Smooth muscle cell (in vitro differentiated cells): Measurements from ENCODE around the gene PGBD5. TPM values are rescaled to one million over a fixed set of nuclear protein-coding genes. Genes with fewer than 3 reads are reported as not detected.

Experiments used
- DNase-seq: peaks from one replicate; lab custom pipeline; 2025; ENCODE audit not compliant: unreplicated experiment; lab: John Stamatoyannopoulos, UW
- H2AFZ ChIP-seq: fragments of 200-600 bp; sonication (generic); 2 replicates; pipeline ENCODE4 v1.6.0; 2016; ENCODE audit warnings: antibody characterized with exemption, low read depth, mild to moderate bottlenecking
- H3F3A ChIP-seq: fragments of 200-600 bp; sonication (generic); 2 replicates; pipeline ENCODE4 v1.6.0; 2017; ENCODE audit warnings: antibody characterized with exemption, low read depth
- H3K27ac ChIP-seq: fragments of 200-600 bp; sonication (generic); 2 replicates; pipeline ENCODE4 v1.5.1; 2016; ENCODE audit warnings: low read depth, mild to moderate bottlenecking
- H3K27me3 ChIP-seq: fragments of 200-600 bp; sonication (generic); 2 replicates; pipeline ENCODE4 v1.6.1; 2016; ENCODE audit warnings: low read depth, mild to moderate bottlenecking
- H3K36me3 ChIP-seq: fragments of 200-600 bp; sonication (generic); 2 replicates; pipeline ENCODE4 v1.5.1; 2016; ENCODE audit warnings: low read depth
- H3K4me1 ChIP-seq: fragments of 200-600 bp; sonication (generic); 2 replicates; pipeline ENCODE4 v1.5.1; 2016; ENCODE audit warnings: low read depth
- H3K4me2 ChIP-seq: fragments of 200-600 bp; sonication (generic); 2 replicates; pipeline ENCODE4 v1.6.0; 2016; ENCODE audit warnings: mild to moderate bottlenecking
- H3K4me3 ChIP-seq: fragments of 200-600 bp; sonication (generic); 2 replicates; pipeline ENCODE4 v1.5.1; 2016; ENCODE audit warnings: mild to moderate bottlenecking
- H3K79me2 ChIP-seq: fragments of 200-600 bp; sonication (generic); 2 replicates; pipeline ENCODE4 v1.6.0; 2016; ENCODE audit warnings: low read depth, mild to moderate bottlenecking
- H3K9ac ChIP-seq: fragments of 200-600 bp; sonication (generic); 2 replicates; pipeline ENCODE4 v1.6.0; 2016; ENCODE audit warnings: low read depth
- H3K9me3 ChIP-seq: fragments of 200-600 bp; sonication (generic); replicated peaks from 2 replicates; pipeline ENCODE4 v1.5.1; 2016; ENCODE audit warnings: low read depth
- H4K20me1 ChIP-seq: fragments of 200-600 bp; sonication (generic); 2 replicates; pipeline ENCODE4 v1.6.0; 2016; ENCODE audit warnings: low read depth
- WGBS: methylation state at CpG from one replicate; pipeline ENCODE4 v1.1.7; 2016; ENCODE audit warnings: low lambda C conversion rate; 5-methylcytosine and 5-hydroxymethylcytosine counted together
- polyA plus RNA-seq: library from polyadenylated mRNA; unstranded; fragments of >200 nt; fragmentation: Nextera tagmentation; extraction: Ambion mirVana; gene quantifications from 2 replicates; pipeline ENCODE4 v1.2.1, GENCODE V29; 2016
- total RNA-seq: library from RNA; depleted of rRNA; stranded (reverse); fragments of >200 nt; gene quantifications from 2 replicates; pipeline ENCODE4 v1.2.3, GENCODE V29; 2014
- TF ChIP-seq, protein P1 (sequence below): fragments of 200-600 bp; sonication (generic); IDR thresholded peaks from 2 replicates; pipeline ENCODE4 v1.5.1; 2017; ENCODE audit warnings: borderline replicate concordance, mild to moderate bottlenecking, antibody characterized with exemption; ENCODE audit not compliant: insufficient read depth, poor library complexity, severe bottlenecking

Gene PGBD5
- total and polyA plus RNA-seq, 2 experiments from 2014 or later = 0.83 to 0.94 TPM

DNA sequence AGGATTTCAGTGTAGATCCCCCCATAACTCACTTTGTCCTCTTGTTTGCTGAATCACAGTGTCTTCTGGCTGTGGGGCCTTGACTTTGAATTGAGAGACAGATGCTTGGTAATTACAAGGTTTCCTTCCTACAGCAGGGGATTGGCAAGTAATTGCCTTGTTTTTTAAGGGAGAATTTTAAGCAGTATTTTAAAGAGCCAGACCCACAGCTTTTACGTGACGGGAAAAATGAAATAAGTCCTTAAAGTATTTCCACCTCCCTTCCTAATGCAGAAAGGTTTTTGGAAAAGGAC lies 41.0 kb downstream of the PGBD5 start:
- no peak overlapping the region for H3K9ac ChIP-seq
- H3K4me1 ChIP-seq = no peaks in the 10 kb centered on the region
- H3K27me3 ChIP-seq = no peaks in the 10 kb centered on the region
- no peaks in the 10 kb centered on the region for H3K36me3 ChIP-seq
- 69% methylated on average over 2 of the region's 2 CpGs for WGBS
- TF ChIP-seq, protein P1, sequence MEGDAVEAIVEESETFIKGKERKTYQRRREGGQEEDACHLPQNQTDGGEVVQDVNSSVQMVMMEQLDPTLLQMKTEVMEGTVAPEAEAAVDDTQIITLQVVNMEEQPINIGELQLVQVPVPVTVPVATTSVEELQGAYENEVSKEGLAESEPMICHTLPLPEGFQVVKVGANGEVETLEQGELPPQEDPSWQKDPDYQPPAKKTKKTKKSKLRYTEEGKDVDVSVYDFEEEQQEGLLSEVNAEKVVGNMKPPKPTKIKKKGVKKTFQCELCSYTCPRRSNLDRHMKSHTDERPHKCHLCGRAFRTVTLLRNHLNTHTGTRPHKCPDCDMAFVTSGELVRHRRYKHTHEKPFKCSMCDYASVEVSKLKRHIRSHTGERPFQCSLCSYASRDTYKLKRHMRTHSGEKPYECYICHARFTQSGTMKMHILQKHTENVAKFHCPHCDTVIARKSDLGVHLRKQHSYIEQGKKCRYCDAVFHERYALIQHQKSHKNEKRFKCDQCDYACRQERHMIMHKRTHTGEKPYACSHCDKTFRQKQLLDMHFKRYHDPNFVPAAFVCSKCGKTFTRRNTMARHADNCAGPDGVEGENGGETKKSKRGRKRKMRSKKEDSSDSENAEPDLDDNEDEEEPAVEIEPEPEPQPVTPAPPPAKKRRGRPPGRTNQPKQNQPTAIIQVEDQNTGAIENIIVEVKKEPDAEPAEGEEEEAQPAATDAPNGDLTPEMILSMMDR = no peak
- no peak for DNase-seq
- no peak overlapping the region for H2AFZ ChIP-seq
- H3K4me3 ChIP-seq = no peak overlapping the region
- no peaks in the 10 kb centered on the region for H3F3A ChIP-seq
- no peak overlapping the region for H3K4me2 ChIP-seq
- no peaks in the 10 kb centered on the region for H3K79me2 ChIP-seq
- no peaks in the 10 kb centered on the region for H4K20me1 ChIP-seq
- no peak overlapping the region for H3K27ac ChIP-seq
- H3K9me3 ChIP-seq = no peaks in the 10 kb centered on the region

DNA sequence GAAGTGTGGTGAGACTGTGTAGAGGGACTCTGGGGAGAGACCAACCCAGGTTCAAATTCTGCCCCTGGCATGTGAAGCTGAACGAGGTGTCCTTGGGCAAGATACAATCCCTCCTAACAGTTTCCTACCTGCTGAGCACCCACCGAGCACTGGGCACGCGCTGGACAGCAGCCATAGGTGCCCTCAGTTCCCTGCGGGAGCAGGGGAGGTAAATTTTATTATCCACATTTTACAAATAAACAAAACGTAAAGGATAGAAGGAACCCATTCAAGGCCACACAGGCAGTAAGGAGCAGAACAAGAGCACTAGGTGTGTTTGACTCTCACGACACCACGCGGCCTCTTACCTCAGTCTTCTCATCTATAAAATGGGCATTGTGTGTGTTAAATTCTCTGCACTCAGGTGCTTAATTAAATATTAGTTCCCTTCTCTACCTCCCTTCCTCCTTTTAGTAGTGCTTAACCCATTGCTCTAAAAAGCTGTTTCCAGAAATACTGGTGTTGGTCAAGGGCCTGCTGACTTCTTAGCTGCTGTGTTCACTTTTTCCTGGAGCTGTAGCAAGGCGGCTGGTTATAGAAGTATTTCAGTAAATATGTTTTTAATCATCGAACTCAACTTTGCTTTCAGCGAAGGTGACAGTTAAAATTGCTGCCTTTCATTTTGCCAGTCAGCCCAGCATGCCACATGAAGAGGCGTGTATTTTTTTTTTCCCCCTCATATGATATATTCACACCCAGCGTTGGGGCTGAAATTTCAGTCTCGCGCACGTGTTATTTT lies 41.6 kb downstream of the PGBD5 start:
- 90% methylated on average over 17 of the region's 17 CpGs for WGBS
- Histone ChIP-seq H3K79me2 (no peaks in the 10 kb centered on the region), H4K20me1 (no peaks in the 10 kb centered on the region), H3K36me3 (no peaks in the 10 kb centered on the region), H3K27me3 (no peaks in the 10 kb centered on the region), H3K27ac (no peak overlapping the region), H3F3A (no peaks in the 10 kb centered on the region), H3K4me3 (no peak overlapping the region), H3K9ac (no peak overlapping the region), H3K4me2 (no peak overlapping the region), H3K9me3 (no peaks in the 10 kb centered on the region), H3K4me1 (no peaks in the 10 kb centered on the region), H2AFZ (no peak overlapping the region)
- TF ChIP-seq, protein P1 = no peak
- no peak for DNase-seq

DNA sequence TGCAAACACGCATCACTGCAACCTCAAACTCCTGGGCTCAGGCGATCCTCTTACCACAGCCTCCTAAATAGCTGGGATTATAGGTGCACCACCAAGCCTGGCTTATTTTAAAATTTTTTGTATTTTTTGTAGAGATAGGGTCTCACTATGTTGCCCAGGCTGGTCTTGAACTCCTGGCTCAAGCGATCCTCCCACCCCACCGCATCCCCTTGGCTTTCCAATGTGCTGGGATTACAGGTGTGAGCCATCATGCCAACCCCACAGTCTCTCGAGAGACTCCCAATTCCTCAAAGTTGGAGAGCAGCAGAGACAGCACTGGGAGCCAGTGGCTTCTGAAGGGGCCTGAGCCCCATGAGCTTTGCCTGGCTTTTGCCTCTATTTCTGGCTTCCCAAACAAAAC lies 42.7 kb downstream of the PGBD5 start:
- no peaks in the 10 kb centered on the region for H4K20me1 ChIP-seq
- H3K27me3 ChIP-seq = no peaks in the 10 kb centered on the region
- no peak overlapping the region for H3K4me3 ChIP-seq
- no peaks in the 10 kb centered on the region for H3K4me1 ChIP-seq
- H3K9me3 ChIP-seq = no peaks in the 10 kb centered on the region
- no peak overlapping the region for H3K4me2 ChIP-seq
- no peak overlapping the region for H3K9ac ChIP-seq
- H3F3A ChIP-seq = no peaks in the 10 kb centered on the region
- no peaks in the 10 kb centered on the region for H3K79me2 ChIP-seq
- no peak overlapping the region for H3K27ac ChIP-seq
- TF ChIP-seq, protein P1 = no peak
- no peak overlapping the region for H2AFZ ChIP-seq
- H3K36me3 ChIP-seq = no peaks in the 10 kb centered on the region
- no peak for DNase-seq
- WGBS = 79% methylated on average over 5 of the region's 5 CpGs

DNA sequence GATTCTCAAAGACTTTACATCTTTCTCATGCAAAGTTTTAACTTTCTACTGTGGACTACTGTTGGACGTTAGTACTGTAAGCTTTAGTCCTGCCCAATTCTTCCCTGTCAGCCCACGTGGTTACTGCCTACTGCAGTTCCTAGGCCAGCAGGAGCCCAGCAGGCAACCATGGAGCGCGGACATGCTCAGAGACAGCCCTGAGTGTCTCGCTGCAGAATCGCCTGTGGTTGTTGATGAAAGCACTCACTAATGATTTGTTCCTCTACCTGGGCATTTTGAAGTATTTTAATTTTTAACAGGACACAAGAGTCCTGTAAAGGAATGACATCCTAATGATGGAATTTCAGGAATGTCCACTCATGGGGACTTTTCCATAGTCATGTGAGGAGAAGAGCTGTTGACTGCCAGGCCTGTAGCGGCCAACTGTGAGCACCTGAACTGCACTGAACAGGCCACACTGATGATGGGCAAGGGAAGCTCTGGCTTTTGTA lies 44.1 kb downstream of the PGBD5 start:
- Histone ChIP-seq H3K79me2 (no peaks in the 10 kb centered on the region), H2AFZ (no peak overlapping the region), H3K36me3 (no peaks in the 10 kb centered on the region), H3K4me3 (no peak overlapping the region), H3F3A (no peaks in the 10 kb centered on the region), H3K9me3 (no peaks in the 10 kb centered on the region), H3K4me2 (no peak overlapping the region), H3K27ac (no peak overlapping the region), H3K27me3 (no peaks in the 10 kb centered on the region), H3K9ac (no peak overlapping the region), H3K4me1 (no peaks in the 10 kb centered on the region), H4K20me1 (no peaks in the 10 kb centered on the region)
- 42% methylated on average over 7 of the region's 7 CpGs for WGBS
- no peak for DNase-seq
- TF ChIP-seq, protein P1 = no peak
